Tibial artery (tissue), 4 donors: Measurements from ENCODE around the gene BLNK.
"Not testable (repeated sequence)": the region's sequence is repeated elsewhere in the genome, so short reads cannot be mapped to it uniquely, and the experiment has no call there.

Experiments
- DNase-seq, 2 donors: peaks; one replicate each; pipeline ENCODE4 v3.0.0-alpha.2; 2019
- H3K27ac ChIP-seq, 2 donors: fragments of 200-600 bp; sonication (generic) in 1 of 2; 1 replicate in 1 of 2; 2 replicates in 1 of 2; pipeline ENCODE4 v1.5.1; 2018 to 2019; ENCODE audit warnings: mild to moderate bottlenecking in 1 of 2
- H3K27me3 ChIP-seq, 2 donors: fragments of 200-600 bp; sonication (generic) in 1 of 2; one replicate each; pipeline versions ENCODE4 v1.5.1 to v1.6.0; 2016 to 2019
- H3K36me3 ChIP-seq, 3 donors: fragments of 200-600 bp; sonication (generic) in 2 of 3; one replicate each; pipeline ENCODE4 v1.5.1; 2016 to 2019; ENCODE audit warnings: mild to moderate bottlenecking in 2 of 3
- H3K4me1 ChIP-seq, 4 donors: fragments of 200-600 bp; sonication (generic) in 2 of 4; 1 replicate in 3 of 4; 2 replicates in 1 of 4; pipeline ENCODE4 v1.5.1; 2016 to 2019
- H3K4me3 ChIP-seq, 2 donors: fragments of 200-600 bp; sonication (generic) in 1 of 2; 1 replicate in 1 of 2; 2 replicates in 1 of 2; pipeline ENCODE4 v1.5.1; 2018 to 2019; ENCODE audit warnings: mild to moderate bottlenecking in 2 of 2
- H3K9me3 ChIP-seq, 3 donors: fragments of 200-600 bp; sonication (generic) in 1 of 3; one replicate each; pipeline ENCODE4 v1.5.1; 2016 to 2019
- intact Hi-C: fragments of 100-400 bp; cut with DNase I; formaldehyde crosslinking; loops from one replicate; pipeline ENCODE4 v1.15.0; 2023; ENCODE audit warnings: low total_unique reads
- TF ChIP-seq, protein P1 (sequence below), 2 experiments: fragments of 200-600 bp in 1 of 2; fragments of 450-650 bp in 1 of 2; IDR thresholded peaks; one replicate each; pipeline ENCODE4 v1.5.1; 2017 to 2019; ENCODE audit warnings: antibody characterized with exemption in 2 of 2, mild to moderate bottlenecking in 1 of 2, moderate library complexity in 1 of 2

BLNK gene

DNA sequence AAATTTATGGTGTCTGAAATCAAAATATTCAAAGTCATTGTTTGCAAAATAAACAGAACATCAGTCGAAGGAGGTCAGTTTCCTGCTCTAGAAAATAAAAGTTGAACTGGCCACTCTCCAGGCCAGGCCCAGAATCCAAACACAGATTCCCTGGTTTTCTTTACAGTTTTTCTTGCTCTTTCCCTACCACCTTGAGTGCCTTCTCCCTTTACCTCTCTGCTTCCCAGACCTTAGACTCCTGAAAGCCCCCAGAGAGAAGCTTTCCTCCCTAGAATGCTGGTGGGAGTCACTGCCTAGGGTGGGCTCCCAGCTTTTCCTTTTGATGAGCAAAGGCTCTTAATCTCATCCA, 38.9 kb upstream of the BLNK start:
- intact Hi-C loops: no loop called here
- Histone ChIP-seq H3K9me3 (no peaks in the 10 kb centered on the region), H3K27ac (no peak overlapping the region), H3K4me1 (peaks cover 0 to 18% (median 0%) of the 10 kb centered on the region in 4 donors), H3K4me3 (no peak overlapping the region), H3K36me3 (no peaks in the 10 kb centered on the region), H3K27me3 (no peaks in the 10 kb centered on the region)
- no peak for DNase-seq
- TF ChIP-seq, protein P1, sequence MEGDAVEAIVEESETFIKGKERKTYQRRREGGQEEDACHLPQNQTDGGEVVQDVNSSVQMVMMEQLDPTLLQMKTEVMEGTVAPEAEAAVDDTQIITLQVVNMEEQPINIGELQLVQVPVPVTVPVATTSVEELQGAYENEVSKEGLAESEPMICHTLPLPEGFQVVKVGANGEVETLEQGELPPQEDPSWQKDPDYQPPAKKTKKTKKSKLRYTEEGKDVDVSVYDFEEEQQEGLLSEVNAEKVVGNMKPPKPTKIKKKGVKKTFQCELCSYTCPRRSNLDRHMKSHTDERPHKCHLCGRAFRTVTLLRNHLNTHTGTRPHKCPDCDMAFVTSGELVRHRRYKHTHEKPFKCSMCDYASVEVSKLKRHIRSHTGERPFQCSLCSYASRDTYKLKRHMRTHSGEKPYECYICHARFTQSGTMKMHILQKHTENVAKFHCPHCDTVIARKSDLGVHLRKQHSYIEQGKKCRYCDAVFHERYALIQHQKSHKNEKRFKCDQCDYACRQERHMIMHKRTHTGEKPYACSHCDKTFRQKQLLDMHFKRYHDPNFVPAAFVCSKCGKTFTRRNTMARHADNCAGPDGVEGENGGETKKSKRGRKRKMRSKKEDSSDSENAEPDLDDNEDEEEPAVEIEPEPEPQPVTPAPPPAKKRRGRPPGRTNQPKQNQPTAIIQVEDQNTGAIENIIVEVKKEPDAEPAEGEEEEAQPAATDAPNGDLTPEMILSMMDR (IDR thresholded peaks at IDR 0.05): no peak

DNA sequence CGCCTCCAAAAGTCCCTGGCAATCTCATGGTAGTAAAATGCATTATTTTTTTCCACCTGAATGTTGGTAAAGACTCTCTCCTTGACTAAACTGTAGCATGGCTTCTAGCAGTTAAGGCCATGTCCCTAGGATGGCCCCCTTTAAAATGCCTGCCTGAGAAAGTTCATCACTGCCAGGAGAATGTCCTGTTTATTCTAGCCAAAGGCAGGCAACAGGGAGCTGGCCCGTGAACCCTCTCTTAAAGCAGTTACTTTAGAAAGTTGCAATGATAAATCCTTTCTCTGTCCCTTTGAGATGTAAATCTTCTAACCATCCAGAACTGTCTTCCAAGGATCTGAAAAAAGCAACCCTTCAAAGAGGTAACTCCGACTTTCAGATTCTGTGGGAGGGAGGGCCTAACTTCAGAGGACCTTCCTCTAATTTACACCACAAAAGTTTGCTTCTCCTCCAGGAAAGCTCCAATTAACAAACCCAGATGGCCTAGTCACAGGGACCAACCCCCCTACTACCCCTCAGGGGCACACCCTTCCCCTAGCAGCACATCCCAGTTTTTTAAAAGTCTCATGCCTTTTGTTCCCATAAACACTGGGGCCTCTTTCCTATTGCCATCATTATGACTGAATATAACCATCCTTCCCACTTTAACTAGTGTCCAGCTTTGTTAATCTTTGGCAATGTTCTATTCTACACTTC, 38.4 kb upstream of the BLNK start:
- Histone ChIP-seq H3K27ac (no peak overlapping the region), H3K4me1 (peaks cover 0 to 18% (median 0%) of the 10 kb centered on the region in 4 donors), H3K27me3 (no peaks in the 10 kb centered on the region), H3K36me3 (no peaks in the 10 kb centered on the region), H3K4me3 (no peak overlapping the region), H3K9me3 (no peaks in the 10 kb centered on the region)
- intact Hi-C loops: no loop called here
- TF ChIP-seq, protein P1 (IDR thresholded peaks at IDR 0.05): no peak
- DNase-seq: no peak

DNA sequence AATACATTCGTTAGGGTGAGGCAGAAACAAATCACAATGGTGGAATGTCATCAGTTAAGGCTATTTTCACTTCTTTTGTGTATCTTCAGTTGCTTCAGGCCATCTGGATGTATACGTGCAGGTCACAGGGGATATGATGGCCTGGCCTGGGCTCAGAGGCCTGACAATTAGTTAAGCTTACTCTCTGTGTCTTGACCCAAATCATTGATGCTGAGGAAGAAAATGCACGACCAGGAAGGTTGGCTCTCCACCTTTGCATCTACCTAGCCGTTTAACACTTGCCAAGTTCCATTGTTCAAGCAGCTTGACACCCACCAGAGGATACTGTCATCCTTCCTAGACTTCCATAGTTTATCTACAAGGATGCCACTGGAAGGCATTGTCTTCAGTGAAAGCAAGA, 37.5 kb upstream of the BLNK start:
- H3K36me3 ChIP-seq, DNase-seq, H3K4me3 ChIP-seq, intact Hi-C loops, H3K27me3 ChIP-seq, H3K9me3 ChIP-seq, H3K27ac ChIP-seq: not testable (repeated sequence)
- peaks cover 0 to 18% (median 0%) of the 10 kb centered on the region in 4 donors for H3K4me1 ChIP-seq

DNA sequence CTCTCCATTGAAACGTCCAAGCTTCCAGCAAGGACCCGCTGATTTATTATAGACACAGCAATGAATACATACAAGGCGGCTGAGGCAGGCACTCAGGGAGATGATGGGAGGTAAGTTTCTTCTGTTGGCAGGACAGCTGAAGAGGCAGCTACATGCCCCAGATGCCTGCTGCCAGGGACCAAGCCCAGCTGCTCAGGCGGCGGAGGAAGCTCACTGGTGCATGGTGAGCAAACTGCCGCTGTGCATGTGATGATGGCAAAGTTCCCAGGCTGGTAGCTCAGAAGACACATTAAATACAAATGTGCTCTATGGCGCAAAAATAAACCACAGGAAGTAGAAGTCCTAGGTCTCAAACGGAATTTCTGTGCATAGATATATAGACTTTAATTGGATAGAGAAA, 35.1 kb upstream of the BLNK start:
- H3K36me3 ChIP-seq: no peaks in the 10 kb centered on the region
- no peak overlapping the region for H3K27ac ChIP-seq
- H3K4me1 ChIP-seq: peaks cover 0 to 18% (median 0%) of the 10 kb centered on the region in 4 donors
- intact Hi-C loops: no loop called here
- DNase-seq: peak; percentile 68 to 70
- H3K4me3 ChIP-seq: no peak overlapping the region
- TF ChIP-seq, protein P1 (IDR thresholded peaks at IDR 0.05): no peak
- no peaks in the 10 kb centered on the region for H3K9me3 ChIP-seq
- H3K27me3 ChIP-seq: peaks cover 0 to 6% of the 10 kb centered on the region in 2 donors

DNA sequence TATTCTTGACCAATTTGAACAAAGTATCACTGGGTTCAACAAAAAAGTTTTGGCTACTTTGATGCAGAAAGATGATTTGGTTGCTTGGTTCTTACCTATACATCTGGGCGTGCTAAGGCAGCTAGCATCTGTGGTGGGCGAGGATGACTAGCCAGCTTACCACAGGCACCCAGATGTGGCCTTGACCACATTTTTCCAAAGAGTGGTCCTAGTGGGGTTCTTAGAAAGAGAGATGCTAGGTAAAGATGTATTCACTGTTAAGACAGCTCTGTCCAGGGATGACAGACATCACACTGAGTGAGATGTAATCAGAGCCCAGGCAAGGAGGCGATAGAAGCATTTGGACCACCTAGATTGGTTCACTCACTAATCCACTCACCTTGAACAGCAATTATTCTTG, 33.6 kb upstream of the BLNK start:
- DNase-seq: no peak
- no peaks in the 10 kb centered on the region for H3K36me3 ChIP-seq
- peaks cover 0 to 14% (median 0%) of the 10 kb centered on the region in 4 donors for H3K4me1 ChIP-seq
- H3K4me3 ChIP-seq: no peak overlapping the region
- no peak overlapping the region for H3K27ac ChIP-seq
- TF ChIP-seq, protein P1 (IDR thresholded peaks at IDR 0.05): no peak
- H3K9me3 ChIP-seq: no peaks in the 10 kb centered on the region
- H3K27me3 ChIP-seq: peaks cover 0 to 20% of the 10 kb centered on the region in 2 donors
- intact Hi-C loops: no loop called here

DNA sequence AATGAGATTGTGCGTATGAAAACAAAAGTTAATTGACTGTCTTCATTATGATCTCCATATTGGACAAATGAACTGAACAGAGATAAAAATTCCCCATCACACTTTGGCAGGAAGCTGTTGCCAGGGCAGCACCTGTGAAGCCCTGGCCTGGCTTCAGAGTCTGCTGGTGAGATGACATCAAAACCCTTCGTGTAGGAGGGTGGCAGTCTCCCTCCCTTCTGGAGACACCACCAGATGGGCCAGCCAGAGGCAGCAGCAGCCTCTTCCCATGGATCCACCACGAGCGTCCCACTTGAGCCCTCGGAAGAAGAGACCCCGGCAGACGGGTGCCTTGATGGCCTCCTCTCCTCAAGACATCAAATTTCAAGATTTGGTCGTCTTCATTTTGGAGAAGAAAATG, 32.9 kb upstream of the BLNK start, which contains the start of gene DNTT:
TSS of gene DNTT (plus strand) at position 205 of the 400 bp plus-strand sequence. CDS start at position 269, 64 bp downstream.
- Histone ChIP-seq H3K36me3 (no peaks in the 10 kb centered on the region), H3K9me3 (no peaks in the 10 kb centered on the region), H3K4me1 (peaks cover 0 to 6% (median 0%) of the 10 kb centered on the region in 4 donors), H3K27me3 (peaks cover 0 to 23% of the 10 kb centered on the region in 2 donors), H3K27ac (no peak within 1 kb of the TSS), H3K4me3 (no peak within 1 kb of the TSS)
- TF ChIP-seq, protein P1 (IDR thresholded peaks at IDR 0.05): no peak
- intact Hi-C loops: no loop called here
- no peak for DNase-seq
